ENCODE measurements around the gene CIPC. TPM values are rescaled to one million over a fixed set of nuclear protein-coding genes. Genes with fewer than 3 reads are reported as not detected.

Gene CIPC, protein sequence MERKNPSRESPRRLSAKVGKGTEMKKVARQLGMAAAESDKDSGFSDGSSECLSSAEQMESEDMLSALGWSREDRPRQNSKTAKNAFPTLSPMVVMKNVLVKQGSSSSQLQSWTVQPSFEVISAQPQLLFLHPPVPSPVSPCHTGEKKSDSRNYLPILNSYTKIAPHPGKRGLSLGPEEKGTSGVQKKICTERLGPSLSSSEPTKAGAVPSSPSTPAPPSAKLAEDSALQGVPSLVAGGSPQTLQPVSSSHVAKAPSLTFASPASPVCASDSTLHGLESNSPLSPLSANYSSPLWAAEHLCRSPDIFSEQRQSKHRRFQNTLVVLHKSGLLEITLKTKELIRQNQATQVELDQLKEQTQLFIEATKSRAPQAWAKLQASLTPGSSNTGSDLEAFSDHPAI
- total RNA-seq = 10 to 100 TPM; 18.6 to 19.8 TPM
- polyA plus RNA-seq (ENCODE audit: insufficient read length in 6 of 6) = 10 to 100 TPM; 19.5 to 24.3 (median 22.2) TPM
- long read RNA-seq, donor 1, full-length matches to known transcripts = 7 of 7 reads
- long read RNA-seq, donor 1, partial matches to known transcripts = 0 of 7 reads
- long read RNA-seq, donor 1, other reads (novel, unspliced or antisense) = 0 of 7 reads
- long read RNA-seq, donor 2, full-length matches to known transcripts = 13 of 13 reads
- long read RNA-seq, donor 2, partial matches to known transcripts = 0 of 13 reads
- long read RNA-seq, donor 2, other reads (novel, unspliced or antisense) = 0 of 13 reads
- long read RNA-seq, donor 3, full-length matches to known transcripts = 3 of 3 reads
- long read RNA-seq, donor 3, partial matches to known transcripts = 0 of 3 reads
- long read RNA-seq, donor 3, other reads (novel, unspliced or antisense) = 0 of 3 reads
- long read RNA-seq, donor 4 = 0 reads
- long read RNA-seq, donor 5, full-length matches to known transcripts = 2 of 2 reads
- long read RNA-seq, donor 5, partial matches to known transcripts = 0 of 2 reads
- long read RNA-seq, donor 5, other reads (novel, unspliced or antisense) = 0 of 2 reads
- long read RNA-seq, donor 6, full-length matches to known transcripts = 5 of 5 reads
- long read RNA-seq, donor 6, partial matches to known transcripts = 0 of 5 reads
- long read RNA-seq, donor 6, other reads (novel, unspliced or antisense) = 0 of 5 reads
- long read RNA-seq, donor 7, full-length matches to known transcripts = 7 of 7 reads
- long read RNA-seq, donor 7, partial matches to known transcripts = 0 of 7 reads
- long read RNA-seq, donor 7, other reads (novel, unspliced or antisense) = 0 of 7 reads
- long read RNA-seq, donor 8, full-length matches to known transcripts = 4 of 4 reads
- long read RNA-seq, donor 8, partial matches to known transcripts = 0 of 4 reads
- long read RNA-seq, donor 8, other reads (novel, unspliced or antisense) = 0 of 4 reads
- long read RNA-seq, donor 9 = 0 reads
- long read RNA-seq, donor 10 = 0 reads
- long read RNA-seq, donor 11 = 0 reads
- long read RNA-seq, donor 12, full-length matches to known transcripts = 7 of 7 reads
- long read RNA-seq, donor 12, partial matches to known transcripts = 0 of 7 reads
- long read RNA-seq, donor 12, other reads (novel, unspliced or antisense) = 0 of 7 reads

- intact Hi-C loops (cut with DNase I) = no loop called here
- peaks cover 10 to 45% of the 10 kb centered on the region in 2 donors for H3K4me1 ChIP-seq
- peak within 1 kb of the TSS; percentile 97 for H3K27ac ChIP-seq
- no peaks in the 10 kb centered on the region for H3K27me3 ChIP-seq
- ATAC-seq (peak; percentile 95), DNase-seq (peak; percentile 99 to 100 (median 100))
- H3K4me3 ChIP-seq = peak within 1 kb of the TSS; percentile 69 to 70
- H3K9me3 ChIP-seq = no peaks in the 10 kb centered on the region
- TF ChIP-seq, protein P1, sequence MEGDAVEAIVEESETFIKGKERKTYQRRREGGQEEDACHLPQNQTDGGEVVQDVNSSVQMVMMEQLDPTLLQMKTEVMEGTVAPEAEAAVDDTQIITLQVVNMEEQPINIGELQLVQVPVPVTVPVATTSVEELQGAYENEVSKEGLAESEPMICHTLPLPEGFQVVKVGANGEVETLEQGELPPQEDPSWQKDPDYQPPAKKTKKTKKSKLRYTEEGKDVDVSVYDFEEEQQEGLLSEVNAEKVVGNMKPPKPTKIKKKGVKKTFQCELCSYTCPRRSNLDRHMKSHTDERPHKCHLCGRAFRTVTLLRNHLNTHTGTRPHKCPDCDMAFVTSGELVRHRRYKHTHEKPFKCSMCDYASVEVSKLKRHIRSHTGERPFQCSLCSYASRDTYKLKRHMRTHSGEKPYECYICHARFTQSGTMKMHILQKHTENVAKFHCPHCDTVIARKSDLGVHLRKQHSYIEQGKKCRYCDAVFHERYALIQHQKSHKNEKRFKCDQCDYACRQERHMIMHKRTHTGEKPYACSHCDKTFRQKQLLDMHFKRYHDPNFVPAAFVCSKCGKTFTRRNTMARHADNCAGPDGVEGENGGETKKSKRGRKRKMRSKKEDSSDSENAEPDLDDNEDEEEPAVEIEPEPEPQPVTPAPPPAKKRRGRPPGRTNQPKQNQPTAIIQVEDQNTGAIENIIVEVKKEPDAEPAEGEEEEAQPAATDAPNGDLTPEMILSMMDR (IDR thresholded peaks at IDR 0.05) = peak in 1 of 2 donors; percentile 8
- no peaks in the 10 kb centered on the region for H3K36me3 ChIP-seq
Measured at GRCh38 chr14:77097700-77098528, at the start of gene CIPC. Gene CIPC, plus strand, starts transcription at chr14:77098258. Its CDS starts 7,451 bp downstream, at chr14:77105709.

DNA sequence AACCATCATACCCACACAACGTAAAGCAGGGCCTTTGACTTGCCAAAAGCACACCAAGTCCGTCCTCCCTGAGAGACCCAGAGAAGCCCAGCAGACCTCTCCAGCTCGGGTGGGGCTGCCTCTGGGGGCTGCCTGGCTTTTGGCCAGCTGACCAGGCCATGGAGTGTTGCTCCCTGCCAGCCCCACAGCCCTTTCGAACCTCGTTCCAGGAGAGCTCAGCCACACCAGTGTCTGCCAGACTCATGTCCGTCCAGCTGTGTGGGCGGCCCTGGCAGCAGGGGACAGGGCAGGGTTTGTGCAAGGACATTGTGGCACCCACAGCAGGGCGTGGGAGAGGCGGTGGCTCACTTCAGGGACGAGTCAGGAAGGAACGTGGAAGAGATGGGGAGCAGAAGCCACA is 46.9 kb upstream of the CIPC start:
- ATAC-seq = peak; percentile 71
- DNase-seq = peak in 2 of 4 donors; percentile 81 to 86
- H3K27ac ChIP-seq = peak overlapping the region; percentile 72 to 76
- H3K4me3 ChIP-seq = no peak overlapping the region
- H3K27me3 ChIP-seq = no peaks in the 10 kb centered on the region
- intact Hi-C loops (cut with DNase I) = loop anchor here in 1 of 2 donors (5.0 kb wide), 1 partner anchor 134 kb away; no protein-coding TSS in a partner anchor
- H3K9me3 ChIP-seq = peaks cover 0 to 5% of the 10 kb centered on the region in 2 donors
- TF ChIP-seq, protein P1 (IDR thresholded peaks at IDR 0.05) = no peak
- H3K36me3 ChIP-seq = no peaks in the 10 kb centered on the region
- H3K4me1 ChIP-seq = peaks cover 12 to 65% of the 10 kb centered on the region in 2 donors

- H3K27me3 ChIP-seq = no peaks in the 10 kb centered on the region
- H3K9me3 ChIP-seq = peaks cover 0 to 8% of the 10 kb centered on the region in 2 donors
- TF ChIP-seq, protein P1 (IDR thresholded peaks at IDR 0.05) = no peak
- H3K27ac ChIP-seq = peak overlapping the region in 1 of 2 donors; percentile 76
- ATAC-seq = peak; percentile 48
- H3K4me1 ChIP-seq = peaks cover 10 to 51% of the 10 kb centered on the region in 2 donors
- H3K4me3 ChIP-seq = no peak overlapping the region
- H3K36me3 ChIP-seq = no peaks in the 10 kb centered on the region
- DNase-seq = no peak
- intact Hi-C loops (cut with DNase I) = loop anchor here in 1 of 2 donors (5.0 kb wide), 1 partner anchor 135 kb away; no protein-coding TSS in a partner anchor
Measured at GRCh38 chr14:77052281-77053044, 45.6 kb upstream of the CIPC start.
